Measurements from ENCODE around the gene LCE2A.

Gene LCE2A

GRCh38 chr1:152745289-152745704, 47.2 kb downstream of the LCE2A start:
- DNase-seq: no peak

GRCh38 chr1:152745765-152746444, 47.8 kb downstream of the LCE2A start:
- DNase-seq: no peak

GRCh38 chr1:152747831-152748230, 49.7 kb downstream of the LCE2A start:
- DNase-seq: no peak

All from NCI-H226 (cell line).